Dermis blood vessel endothelial cell (primary cell): ENCODE data around the gene FAM118B. TPM values are rescaled to one million over a fixed set of nuclear protein-coding genes. Genes with fewer than 3 reads are reported as not detected.

Source experiments
- total RNA-seq: library from RNA; depleted of rRNA; stranded (reverse); fragments of >200 nt; gene quantifications from 2 replicates; pipeline ENCODE4 v1.2.3, GENCODE V29; 2014

FAM118B gene
- total RNA-seq, 1 donor from 2014 or later = 46.5 TPM

Other genes with a start within 250 kb of the FAM118B start
- 3.6 and 4.0 TPM in 2 replicates for gene CDON, start 148.9 kb upstream of the FAM118B start, total RNA-seq
- gene RPUSD4, start 132 bp upstream of the FAM118B start, total RNA-seq = 39.7 and 41.0 TPM in 2 replicates
- 43.9 and 85.5 TPM in 2 replicates for gene SRPRA, start 57.1 kb downstream of the FAM118B start, total RNA-seq
- 11.2 and 17.5 TPM in 2 replicates for gene FOXRED1, start 57.4 kb downstream of the FAM118B start, total RNA-seq
- gene TIRAP, start 71.3 kb downstream of the FAM118B start, total RNA-seq = 5.1 and 6.8 TPM in 2 replicates
- gene DCPS, start 92.3 kb downstream of the FAM118B start, total RNA-seq = 6.6 and 11.4 TPM in 2 replicates
- gene ST3GAL4, start 143.9 kb downstream of the FAM118B start, total RNA-seq = 15.8 and 16.1 TPM in 2 replicates